ENCODE measurements around the gene THAP11. TPM values are rescaled to one million over a fixed set of nuclear protein-coding genes. Genes with fewer than 3 reads are reported as not detected.

Gene THAP11
- total and polyA plus RNA-seq, 2 of the 13 experiments (the other 11 are each of a cell fraction or from before 2014, with no cell fraction given): 44.2 to 53.4 TPM

DNA sequence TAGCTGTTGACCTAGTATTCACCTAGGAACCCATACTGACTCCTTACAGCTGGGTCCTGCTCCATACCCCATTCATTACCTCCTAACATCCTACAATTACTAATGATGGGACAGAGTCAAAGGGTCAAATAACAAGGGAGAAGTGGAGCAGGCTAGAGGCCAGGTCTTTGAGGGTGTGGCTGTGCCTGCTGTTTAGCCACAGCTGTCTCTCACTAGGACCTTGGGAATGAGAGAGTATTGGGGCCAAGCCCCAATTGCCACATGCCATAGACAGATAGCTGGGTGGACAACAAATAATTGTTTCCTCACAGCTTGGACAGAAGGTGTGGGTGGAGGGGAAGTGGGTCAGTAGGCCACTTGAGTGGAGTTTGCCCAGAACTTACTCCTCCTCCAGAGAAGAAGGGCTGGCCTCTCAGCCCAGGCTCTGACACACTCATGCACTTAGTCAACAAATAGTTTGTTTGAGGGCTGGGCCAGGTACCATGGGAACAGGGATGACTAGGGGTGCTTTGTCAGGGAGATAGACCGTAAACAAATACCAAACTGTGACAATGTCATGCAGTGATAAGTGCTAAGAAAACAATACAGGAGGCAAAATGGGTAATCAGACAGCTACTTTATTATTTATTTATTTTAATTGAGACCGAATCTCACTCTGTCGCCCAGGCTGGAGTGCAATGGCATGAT lies 15.6 kb downstream of the THAP11 start (continued):
- TF ChIP-seq, protein P1, sequence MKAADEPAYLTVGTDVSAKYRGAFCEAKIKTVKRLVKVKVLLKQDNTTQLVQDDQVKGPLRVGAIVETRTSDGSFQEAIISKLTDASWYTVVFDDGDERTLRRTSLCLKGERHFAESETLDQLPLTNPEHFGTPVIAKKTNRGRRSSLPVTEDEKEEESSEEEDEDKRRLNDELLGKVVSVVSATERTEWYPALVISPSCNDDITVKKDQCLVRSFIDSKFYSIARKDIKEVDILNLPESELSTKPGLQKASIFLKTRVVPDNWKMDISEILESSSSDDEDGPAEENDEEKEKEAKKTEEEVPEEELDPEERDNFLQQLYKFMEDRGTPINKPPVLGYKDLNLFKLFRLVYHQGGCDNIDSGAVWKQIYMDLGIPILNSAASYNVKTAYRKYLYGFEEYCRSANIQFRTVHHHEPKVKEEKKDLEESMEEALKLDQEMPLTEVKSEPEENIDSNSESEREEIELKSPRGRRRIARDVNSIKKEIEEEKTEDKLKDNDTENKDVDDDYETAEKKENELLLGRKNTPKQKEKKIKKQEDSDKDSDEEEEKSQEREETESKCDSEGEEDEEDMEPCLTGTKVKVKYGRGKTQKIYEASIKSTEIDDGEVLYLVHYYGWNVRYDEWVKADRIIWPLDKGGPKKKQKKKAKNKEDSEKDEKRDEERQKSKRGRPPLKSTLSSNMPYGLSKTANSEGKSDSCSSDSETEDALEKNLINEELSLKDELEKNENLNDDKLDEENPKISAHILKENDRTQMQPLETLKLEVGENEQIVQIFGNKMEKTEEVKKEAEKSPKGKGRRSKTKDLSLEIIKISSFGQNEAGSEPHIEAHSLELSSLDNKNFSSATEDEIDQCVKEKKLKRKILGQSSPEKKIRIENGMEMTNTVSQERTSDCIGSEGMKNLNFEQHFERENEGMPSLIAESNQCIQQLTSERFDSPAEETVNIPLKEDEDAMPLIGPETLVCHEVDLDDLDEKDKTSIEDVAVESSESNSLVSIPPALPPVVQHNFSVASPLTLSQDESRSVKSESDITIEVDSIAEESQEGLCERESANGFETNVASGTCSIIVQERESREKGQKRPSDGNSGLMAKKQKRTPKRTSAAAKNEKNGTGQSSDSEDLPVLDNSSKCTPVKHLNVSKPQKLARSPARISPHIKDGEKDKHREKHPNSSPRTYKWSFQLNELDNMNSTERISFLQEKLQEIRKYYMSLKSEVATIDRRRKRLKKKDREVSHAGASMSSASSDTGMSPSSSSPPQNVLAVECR (CRISPR knock-in tag; IDR thresholded peaks at IDR 0.05; ENCODE audit: borderline replicate concordance): peak; percentile 77; the same call in 1 of the 2 replicates
- TF ChIP-seq, protein P2, sequence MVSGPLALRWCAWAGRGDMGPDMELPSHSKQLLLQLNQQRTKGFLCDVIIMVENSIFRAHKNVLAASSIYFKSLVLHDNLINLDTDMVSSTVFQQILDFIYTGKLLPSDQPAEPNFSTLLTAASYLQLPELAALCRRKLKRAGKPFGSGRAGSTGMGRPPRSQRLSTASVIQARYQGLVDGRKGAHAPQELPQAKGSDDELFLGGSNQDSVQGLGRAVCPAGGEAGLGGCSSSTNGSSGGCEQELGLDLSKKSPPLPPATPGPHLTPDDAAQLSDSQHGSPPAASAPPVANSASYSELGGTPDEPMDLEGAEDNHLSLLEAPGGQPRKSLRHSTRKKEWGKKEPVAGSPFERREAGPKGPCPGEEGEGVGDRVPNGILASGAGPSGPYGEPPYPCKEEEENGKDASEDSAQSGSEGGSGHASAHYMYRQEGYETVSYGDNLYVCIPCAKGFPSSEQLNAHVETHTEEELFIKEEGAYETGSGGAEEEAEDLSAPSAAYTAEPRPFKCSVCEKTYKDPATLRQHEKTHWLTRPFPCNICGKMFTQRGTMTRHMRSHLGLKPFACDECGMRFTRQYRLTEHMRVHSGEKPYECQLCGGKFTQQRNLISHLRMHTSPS (CRISPR knock-in tag; IDR thresholded peaks at IDR 0.05; ENCODE audit: low read depth): no peak
- no peak for TF ChIP-seq KDM3A (CRISPR knock-in tag; IDR thresholded peaks at IDR 0.05; ENCODE audit: low read depth)
- no peak for TF ChIP-seq SCMH1 (CRISPR knock-in tag; IDR thresholded peaks at IDR 0.05; ENCODE audit: borderline replicate concordance)
- no peak for TF ChIP-seq ATF7 (IDR thresholded peaks at IDR 0.05)
- TF ChIP-seq ATF7 (CRISPR knock-in tag; IDR thresholded peaks at IDR 0.05): no peak
- TF ChIP-seq ZNF235 (CRISPR knock-in tag; IDR thresholded peaks at IDR 0.05; ENCODE audit: borderline replicate concordance): no peak
- no peak for TF ChIP-seq SMYD3 (CRISPR knock-in tag; IDR thresholded peaks at IDR 0.05)
- no peak for TF ChIP-seq MBD4 (IDR thresholded peaks at IDR 0.05; ENCODE audit: borderline replicate concordance, low read length)
- TF ChIP-seq, protein P3, sequence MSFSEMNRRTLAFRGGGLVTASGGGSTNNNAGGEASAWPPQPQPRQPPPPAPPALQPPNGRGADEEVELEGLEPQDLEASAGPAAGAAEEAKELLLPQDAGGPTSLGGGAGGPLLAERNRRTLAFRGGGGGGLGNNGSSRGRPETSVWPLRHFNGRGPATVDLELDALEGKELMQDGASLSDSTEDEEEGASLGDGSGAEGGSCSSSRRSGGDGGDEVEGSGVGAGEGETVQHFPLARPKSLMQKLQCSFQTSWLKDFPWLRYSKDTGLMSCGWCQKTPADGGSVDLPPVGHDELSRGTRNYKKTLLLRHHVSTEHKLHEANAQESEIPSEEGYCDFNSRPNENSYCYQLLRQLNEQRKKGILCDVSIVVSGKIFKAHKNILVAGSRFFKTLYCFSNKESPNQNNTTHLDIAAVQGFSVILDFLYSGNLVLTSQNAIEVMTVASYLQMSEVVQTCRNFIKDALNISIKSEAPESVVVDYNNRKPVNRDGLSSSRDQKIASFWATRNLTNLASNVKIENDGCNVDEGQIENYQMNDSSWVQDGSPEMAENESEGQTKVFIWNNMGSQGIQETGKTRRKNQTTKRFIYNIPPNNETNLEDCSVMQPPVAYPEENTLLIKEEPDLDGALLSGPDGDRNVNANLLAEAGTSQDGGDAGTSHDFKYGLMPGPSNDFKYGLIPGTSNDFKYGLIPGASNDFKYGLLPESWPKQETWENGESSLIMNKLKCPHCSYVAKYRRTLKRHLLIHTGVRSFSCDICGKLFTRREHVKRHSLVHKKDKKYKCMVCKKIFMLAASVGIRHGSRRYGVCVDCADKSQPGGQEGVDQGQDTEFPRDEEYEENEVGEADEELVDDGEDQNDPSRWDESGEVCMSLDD (CRISPR knock-in tag; IDR thresholded peaks at IDR 0.05; ENCODE audit: borderline replicate concordance): no peak
- TF ChIP-seq TCF7L2 (IDR thresholded peaks at IDR 0.05; ENCODE audit: low read depth, low read length): no peak
- TF ChIP-seq CCDC6 (CRISPR knock-in tag; IDR thresholded peaks at IDR 0.05): no peak
- TF ChIP-seq, protein P4, sequence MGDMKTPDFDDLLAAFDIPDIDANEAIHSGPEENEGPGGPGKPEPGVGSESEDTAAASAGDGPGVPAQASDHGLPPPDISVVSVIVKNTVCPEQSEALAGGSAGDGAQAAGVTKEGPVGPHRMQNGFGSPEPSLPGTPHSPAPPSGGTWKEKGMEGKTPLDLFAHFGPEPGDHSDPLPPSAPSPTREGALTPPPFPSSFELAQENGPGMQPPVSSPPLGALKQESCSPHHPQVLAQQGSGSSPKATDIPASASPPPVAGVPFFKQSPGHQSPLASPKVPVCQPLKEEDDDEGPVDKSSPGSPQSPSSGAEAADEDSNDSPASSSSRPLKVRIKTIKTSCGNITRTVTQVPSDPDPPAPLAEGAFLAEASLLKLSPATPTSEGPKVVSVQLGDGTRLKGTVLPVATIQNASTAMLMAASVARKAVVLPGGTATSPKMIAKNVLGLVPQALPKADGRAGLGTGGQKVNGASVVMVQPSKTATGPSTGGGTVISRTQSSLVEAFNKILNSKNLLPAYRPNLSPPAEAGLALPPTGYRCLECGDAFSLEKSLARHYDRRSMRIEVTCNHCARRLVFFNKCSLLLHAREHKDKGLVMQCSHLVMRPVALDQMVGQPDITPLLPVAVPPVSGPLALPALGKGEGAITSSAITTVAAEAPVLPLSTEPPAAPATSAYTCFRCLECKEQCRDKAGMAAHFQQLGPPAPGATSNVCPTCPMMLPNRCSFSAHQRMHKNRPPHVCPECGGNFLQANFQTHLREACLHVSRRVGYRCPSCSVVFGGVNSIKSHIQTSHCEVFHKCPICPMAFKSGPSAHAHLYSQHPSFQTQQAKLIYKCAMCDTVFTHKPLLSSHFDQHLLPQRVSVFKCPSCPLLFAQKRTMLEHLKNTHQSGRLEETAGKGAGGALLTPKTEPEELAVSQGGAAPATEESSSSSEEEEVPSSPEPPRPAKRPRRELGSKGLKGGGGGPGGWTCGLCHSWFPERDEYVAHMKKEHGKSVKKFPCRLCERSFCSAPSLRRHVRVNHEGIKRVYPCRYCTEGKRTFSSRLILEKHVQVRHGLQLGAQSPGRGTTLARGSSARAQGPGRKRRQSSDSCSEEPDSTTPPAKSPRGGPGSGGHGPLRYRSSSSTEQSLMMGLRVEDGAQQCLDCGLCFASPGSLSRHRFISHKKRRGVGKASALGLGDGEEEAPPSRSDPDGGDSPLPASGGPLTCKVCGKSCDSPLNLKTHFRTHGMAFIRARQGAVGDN (CRISPR knock-in tag; IDR thresholded peaks at IDR 0.05): no peak
- peak; percentile 68; the same call in 1 of the 2 replicates for TF ChIP-seq TARDBP (CRISPR knock-in tag; IDR thresholded peaks at IDR 0.05)

Measured in HepG2 (cell line).